Hepatocyte (in vitro differentiated cells): ENCODE results near the gene NPHP4. TPM values are rescaled to one million over a fixed set of nuclear protein-coding genes. Genes with fewer than 3 reads are reported as not detected.

Experiments
- DNase-seq: peaks from one replicate; pipeline ENCODE4 v3.0.0-alpha.2; 2016; ENCODE audit warnings: low spot score
- H2AFZ ChIP-seq: fragments of 200-600 bp; sonication (generic); 2 replicates; pipeline ENCODE4 v1.6.0; 2016; ENCODE audit warnings: antibody characterized with exemption, mild to moderate bottlenecking
- H3K27ac ChIP-seq: fragments of 200-600 bp; sonication (generic); 2 replicates; pipeline ENCODE4 v1.5.1; 2016; ENCODE audit warnings: mild to moderate bottlenecking
- H3K27me3 ChIP-seq: fragments of 200-600 bp; sonication (generic); 2 replicates; pipeline ENCODE4 v1.6.1; 2016
- H3K36me3 ChIP-seq: fragments of 200-600 bp; sonication (generic); replicated peaks from 2 replicates; pipeline ENCODE4 v1.5.1; 2016; ENCODE audit warnings: low read depth; ENCODE audit not compliant: insufficient read depth
- H3K4me1 ChIP-seq: fragments of 200-600 bp; sonication (generic); 2 replicates; pipeline ENCODE4 v1.5.1; 2016; ENCODE audit warnings: mild to moderate bottlenecking, moderate library complexity; ENCODE audit not compliant: insufficient read depth
- H3K4me2 ChIP-seq: fragments of 200-600 bp; sonication (generic); 2 replicates; pipeline ENCODE4 v1.6.0; 2016
- H3K4me3 ChIP-seq: fragments of 200-600 bp; sonication (generic); 2 replicates; pipeline ENCODE4 v1.5.1; 2016; ENCODE audit warnings: mild to moderate bottlenecking
- H3K79me2 ChIP-seq: fragments of 200-600 bp; sonication (generic); 2 replicates; pipeline ENCODE4 v1.6.0; 2017; ENCODE audit warnings: mild to moderate bottlenecking
- H3K9me2 ChIP-seq: fragments of 200-600 bp; sonication (generic); replicated peaks from 2 replicates; pipeline ENCODE4 v1.6.0; 2017; ENCODE audit warnings: mild to moderate bottlenecking; ENCODE audit not compliant: insufficient read depth
- H3K9me3 ChIP-seq: fragments of 200-600 bp; sonication (generic); 2 replicates; pipeline ENCODE4 v1.5.1; 2016; ENCODE audit warnings: low read depth, mild to moderate bottlenecking
- H4K20me1 ChIP-seq: fragments of 200-600 bp; sonication (generic); 2 replicates; pipeline ENCODE4 v1.6.0; 2016; ENCODE audit warnings: mild to moderate bottlenecking; ENCODE audit not compliant: insufficient read depth, poor library complexity, severe bottlenecking
- EZH2 ChIP-seq: fragments of 200-600 bp; sonication (generic); IDR thresholded peaks from 2 replicates; pipeline ENCODE4 v1.6.1; 2016; ENCODE audit warnings: antibody characterized with exemption, mild to moderate bottlenecking, borderline replicate concordance
- EZH2phosphoT487 ChIP-seq: fragments of 200-600 bp; sonication (generic); IDR thresholded peaks from one replicate; pipeline ENCODE4 v1.6.1; 2018; ENCODE audit warnings: antibody characterized with exemption, mild to moderate bottlenecking, low read depth, moderate library complexity; ENCODE audit not compliant: unreplicated experiment, severe bottlenecking
- WGBS: methylation state at CpG from one replicate; pipeline ENCODE4 v1.1.6; 2016; ENCODE audit warnings: low lambda C conversion rate; ENCODE audit errors: missing lambda C conversion rate; 5-methylcytosine and 5-hydroxymethylcytosine counted together
- polyA plus RNA-seq: library from polyadenylated mRNA; unstranded; fragments of >200 nt; fragmentation: Nextera tagmentation; extraction: Ambion mirVana; gene quantifications from 2 replicates; pipeline ENCODE4 v1.2.1, GENCODE V29; 2016
- total RNA-seq: library from RNA; depleted of rRNA; stranded (reverse); fragments of >200 nt; gene quantifications from 2 replicates; pipeline ENCODE4 v1.2.3, GENCODE V29; 2014
- TF ChIP-seq, protein P1 (sequence below): fragments of 200-600 bp; sonication (generic); IDR thresholded peaks from 2 replicates; pipeline ENCODE4 v1.5.1; 2016; ENCODE audit warnings: antibody characterized with exemption, mild to moderate bottlenecking; ENCODE audit not compliant: poor library complexity

Gene NPHP4
- total and polyA plus RNA-seq, 2 experiments from 2014 or later, result 5.6 to 6.0 TPM

GRCh38 chr1:5839881-5840550 lies 152.2 kb downstream of the NPHP4 start:
- H2AFZ ChIP-seq, result no peak overlapping the region
- no peaks in the 10 kb centered on the region for H3K9me3 ChIP-seq
- DNase-seq, result no peak
- H3K4me2 ChIP-seq, result no peak overlapping the region
- 88% methylated on average over 11 of the region's 11 CpGs for WGBS
- no peaks in the 10 kb centered on the region for H3K36me3 ChIP-seq
- H4K20me1 ChIP-seq, result no peaks in the 10 kb centered on the region
- H3K27ac ChIP-seq, result no peak overlapping the region
- H3K4me3 ChIP-seq, result no peak overlapping the region
- H3K4me1 ChIP-seq, result no peaks in the 10 kb centered on the region
- no peaks in the 10 kb centered on the region for H3K79me2 ChIP-seq
- TF ChIP-seq EZH2phosphoT487, result no peak
- TF ChIP-seq, protein P1, sequence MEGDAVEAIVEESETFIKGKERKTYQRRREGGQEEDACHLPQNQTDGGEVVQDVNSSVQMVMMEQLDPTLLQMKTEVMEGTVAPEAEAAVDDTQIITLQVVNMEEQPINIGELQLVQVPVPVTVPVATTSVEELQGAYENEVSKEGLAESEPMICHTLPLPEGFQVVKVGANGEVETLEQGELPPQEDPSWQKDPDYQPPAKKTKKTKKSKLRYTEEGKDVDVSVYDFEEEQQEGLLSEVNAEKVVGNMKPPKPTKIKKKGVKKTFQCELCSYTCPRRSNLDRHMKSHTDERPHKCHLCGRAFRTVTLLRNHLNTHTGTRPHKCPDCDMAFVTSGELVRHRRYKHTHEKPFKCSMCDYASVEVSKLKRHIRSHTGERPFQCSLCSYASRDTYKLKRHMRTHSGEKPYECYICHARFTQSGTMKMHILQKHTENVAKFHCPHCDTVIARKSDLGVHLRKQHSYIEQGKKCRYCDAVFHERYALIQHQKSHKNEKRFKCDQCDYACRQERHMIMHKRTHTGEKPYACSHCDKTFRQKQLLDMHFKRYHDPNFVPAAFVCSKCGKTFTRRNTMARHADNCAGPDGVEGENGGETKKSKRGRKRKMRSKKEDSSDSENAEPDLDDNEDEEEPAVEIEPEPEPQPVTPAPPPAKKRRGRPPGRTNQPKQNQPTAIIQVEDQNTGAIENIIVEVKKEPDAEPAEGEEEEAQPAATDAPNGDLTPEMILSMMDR, result no peak
- TF ChIP-seq EZH2, result no peak
- H3K9me2 ChIP-seq, result no peaks in the 10 kb centered on the region
- H3K27me3 ChIP-seq, result peaks cover 6% of the 10 kb centered on the region

DNA sequence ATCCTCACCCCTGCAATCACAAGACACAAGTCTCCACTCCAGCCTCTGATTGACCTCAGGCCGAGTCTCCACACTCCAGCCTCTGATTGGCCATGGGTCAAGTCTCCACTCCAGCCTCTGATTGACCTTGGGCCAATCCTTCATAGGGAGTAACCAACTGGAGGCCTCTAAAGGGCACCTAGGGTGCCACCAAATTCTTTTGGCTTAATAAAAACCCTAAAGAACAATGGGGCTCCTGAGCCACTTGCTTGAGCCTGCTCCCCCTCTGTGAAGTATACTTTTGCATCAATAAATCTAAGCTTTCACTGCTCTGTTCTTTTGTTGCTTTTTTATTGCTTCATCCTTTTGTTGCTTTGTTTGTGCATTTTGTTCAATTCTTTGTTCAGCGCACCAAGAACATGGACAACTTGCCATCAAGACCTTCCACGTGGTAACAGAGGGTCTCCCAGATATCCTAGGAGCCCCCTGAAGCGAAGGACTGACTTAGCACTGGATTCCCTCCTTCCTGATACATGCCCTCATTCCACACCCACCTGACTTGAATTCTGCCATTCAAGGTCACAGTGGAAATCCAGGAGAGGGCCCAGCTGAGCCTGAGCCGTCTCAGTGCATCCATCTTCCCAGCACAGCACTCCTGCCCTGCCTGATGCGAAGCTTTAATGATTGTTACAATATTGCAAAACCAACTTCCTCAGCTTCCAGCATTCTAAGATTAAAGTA lies 152.9 kb downstream of the NPHP4 start:
- Histone ChIP-seq H3K9me3 (no peaks in the 10 kb centered on the region), H3K27ac (no peak overlapping the region), H2AFZ (no peak overlapping the region), H3K36me3 (no peaks in the 10 kb centered on the region), H4K20me1 (no peaks in the 10 kb centered on the region), H3K27me3 (peaks cover 6% of the 10 kb centered on the region), H3K4me3 (no peak overlapping the region), H3K4me1 (no peaks in the 10 kb centered on the region), H3K4me2 (no peak overlapping the region), H3K9me2 (no peaks in the 10 kb centered on the region), H3K79me2 (no peaks in the 10 kb centered on the region)
- DNase-seq, result no peak
- WGBS, result 81% methylated on average over 6 of the region's 6 CpGs
- TF ChIP-seq, protein P1, result no peak
- TF ChIP-seq EZH2 (no peak), EZH2phosphoT487 (no peak)

- WGBS, result 84% methylated on average over 19 of the region's 19 CpGs
- H3K27me3 ChIP-seq, result peaks cover 6% of the 10 kb centered on the region
Measured at GRCh38 chr1:5837976-5838653, 154.1 kb downstream of the NPHP4 start.

More at GRCh38 chr1:5837976-5838653, 154.1 kb downstream of the NPHP4 start:
- Histone ChIP-seq H3K9me2 (no peaks in the 10 kb centered on the region), H3K27ac (no peak overlapping the region), H3K79me2 (no peaks in the 10 kb centered on the region), H3K9me3 (no peaks in the 10 kb centered on the region), H3K4me3 (no peak overlapping the region), H2AFZ (no peak overlapping the region), H3K4me1 (no peaks in the 10 kb centered on the region), H4K20me1 (no peaks in the 10 kb centered on the region), H3K4me2 (no peak overlapping the region), H3K36me3 (no peaks in the 10 kb centered on the region)
- DNase-seq, result no peak
- TF ChIP-seq, protein P1, result no peak
- TF ChIP-seq EZH2phosphoT487, result no peak
- no peak for TF ChIP-seq EZH2
